Lower leg skin (tissue), 3 donors: ENCODE results near the gene TMEM81.

ENCODE experiments used
- CTCF ChIP-seq, 3 donors: fragments of 450-650 bp; IDR thresholded peaks; one replicate each; pipeline ENCODE4 v1.5.1; 2016; ENCODE audit warnings: antibody characterized with exemption in 3 of 3, mild to moderate bottlenecking in 3 of 3, moderate library complexity in 2 of 3
- POLR2A ChIP-seq, 2 donors: fragments of 450-650 bp; IDR thresholded peaks; one replicate each; pipeline ENCODE4 v1.6.1; 2016 to 2017; ENCODE audit warnings: antibody characterized with exemption in 2 of 2, mild to moderate bottlenecking in 1 of 2, moderate library complexity in 1 of 2

GRCh38 chr1:205054013-205054412 is 30.2 kb downstream of the TMEM81 start:
- no peak for TF ChIP-seq CTCF (IDR thresholded peaks at IDR 0.05)
- TF ChIP-seq POLR2A (IDR thresholded peaks at IDR 0.05): no peak
